SH-SY5Y (cell line): Measurements from ENCODE around the gene ARHGAP6.

Experiments
- GATA2 ChIP-seq: IDR thresholded peaks from 2 replicates; pipeline ENCODE4 v1.6.1; 2011; ENCODE audit warnings: mild to moderate bottlenecking, low read depth, low read length
- GATA3 ChIP-seq: IDR thresholded peaks from 2 replicates; pipeline ENCODE4 v1.6.1; 2011; ENCODE audit warnings: low read depth, mild to moderate bottlenecking, low read length, moderate library complexity

- TF ChIP-seq GATA2 (no peak), GATA3 (no peak)
These were observed 262.1 kb downstream of the ARHGAP6 start for GRCh38 chrX:11403631-11404030.
